Measurements from ENCODE around the gene PATZ1. TPM values are rescaled to one million over a fixed set of nuclear protein-coding genes. Genes with fewer than 3 reads are reported as not detected.

Gene PATZ1
- total and polyA plus RNA-seq, 2 experiments from 2014 or later, result 23.8 to 25.1 TPM

GRCh38 chr22:31279821-31280505 lies 66.2 kb downstream of the PATZ1 start:
- H2AFZ ChIP-seq, result no peak overlapping the region
- H3K4me1 ChIP-seq (ENCODE audit: insufficient read depth), result peaks cover 9% of the 10 kb centered on the region
- H3K79me2 ChIP-seq, result no peaks in the 10 kb centered on the region
- H3K27ac ChIP-seq, result no peak overlapping the region
- H4K20me1 ChIP-seq (ENCODE audit: insufficient read depth, poor library complexity, severe bottlenecking), result no peaks in the 10 kb centered on the region
- H3K9me2 ChIP-seq (replicated peaks; ENCODE audit: insufficient read depth), result no peaks in the 10 kb centered on the region
- H3K27me3 ChIP-seq, result no peaks in the 10 kb centered on the region
- H3K4me2 ChIP-seq, result no peak overlapping the region
- no peak for TF ChIP-seq EZH2phosphoT487 (IDR thresholded peaks at IDR 0.05; ENCODE audit: low read depth, severe bottlenecking, unreplicated experiment)
- TF ChIP-seq EZH2 (IDR thresholded peaks at IDR 0.05; ENCODE audit: borderline replicate concordance), result no peak
- TF ChIP-seq CTCF (IDR thresholded peaks at IDR 0.05; ENCODE audit: poor library complexity), result no peak
- no peaks in the 10 kb centered on the region for H3K36me3 ChIP-seq (replicated peaks; ENCODE audit: insufficient read depth, low read depth)
- DNase-seq (ENCODE audit: low spot score), result no peak
- no peak overlapping the region for H3K4me3 ChIP-seq
- no peaks in the 10 kb centered on the region for H3K9me3 ChIP-seq (ENCODE audit: low read depth)

GRCh38 chr22:31279327-31279669 lies 66.8 kb downstream of the PATZ1 start:
- H3K4me2 ChIP-seq, result no peak overlapping the region
- peaks cover 4% of the 10 kb centered on the region for H3K36me3 ChIP-seq (replicated peaks; ENCODE audit: insufficient read depth, low read depth)
- no peak for DNase-seq (ENCODE audit: low spot score)

GRCh38 chr22:31278626-31279326 lies 67.4 kb downstream of the PATZ1 start:
- Histone ChIP-seq H3K27ac (no peak overlapping the region), H3K4me2 (no peak overlapping the region), H3K36me3 (replicated peaks; ENCODE audit: insufficient read depth, low read depth) (peaks cover 4% of the 10 kb centered on the region), H3K79me2 (no peaks in the 10 kb centered on the region), H3K27me3 (no peaks in the 10 kb centered on the region), H3K4me3 (no peak overlapping the region), H3K9me2 (replicated peaks; ENCODE audit: insufficient read depth) (no peaks in the 10 kb centered on the region), H3K4me1 (ENCODE audit: insufficient read depth) (peaks cover 10% of the 10 kb centered on the region), H4K20me1 (ENCODE audit: insufficient read depth, poor library complexity, severe bottlenecking) (no peaks in the 10 kb centered on the region), H3K9me3 (ENCODE audit: low read depth) (no peaks in the 10 kb centered on the region), H2AFZ (no peak overlapping the region)
- DNase-seq (ENCODE audit: low spot score), result no peak
- WGBS (ENCODE audit: low lambda C conversion rate, missing lambda C conversion rate), result 97% methylated on average over 6 of the region's 6 CpGs
- TF ChIP-seq EZH2phosphoT487 (IDR thresholded peaks at IDR 0.05; ENCODE audit: low read depth, severe bottlenecking, unreplicated experiment), result no peak
- TF ChIP-seq CTCF (IDR thresholded peaks at IDR 0.05; ENCODE audit: poor library complexity), result no peak
- TF ChIP-seq EZH2 (IDR thresholded peaks at IDR 0.05; ENCODE audit: borderline replicate concordance), result no peak

More at GRCh38 chr22:31279327-31279669, 66.8 kb downstream of the PATZ1 start:
- Histone ChIP-seq H3K27ac (no peak overlapping the region), H3K4me3 (no peak overlapping the region), H3K9me3 (ENCODE audit: low read depth) (no peaks in the 10 kb centered on the region), H3K27me3 (no peaks in the 10 kb centered on the region), H3K9me2 (replicated peaks; ENCODE audit: insufficient read depth) (no peaks in the 10 kb centered on the region), H4K20me1 (ENCODE audit: insufficient read depth, poor library complexity, severe bottlenecking) (no peaks in the 10 kb centered on the region), H2AFZ (no peak overlapping the region), H3K79me2 (no peaks in the 10 kb centered on the region), H3K4me1 (ENCODE audit: insufficient read depth) (peaks cover 10% of the 10 kb centered on the region)
- TF ChIP-seq EZH2 (IDR thresholded peaks at IDR 0.05; ENCODE audit: borderline replicate concordance), result no peak
- no peak for TF ChIP-seq CTCF (IDR thresholded peaks at IDR 0.05; ENCODE audit: poor library complexity)
- no peak for TF ChIP-seq EZH2phosphoT487 (IDR thresholded peaks at IDR 0.05; ENCODE audit: low read depth, severe bottlenecking, unreplicated experiment)
